Testis (tissue), 2 donors: ENCODE data around the gene CTSD.

Source experiments
- POLR2A ChIP-seq: fragments of 450-650 bp; IDR thresholded peaks from one replicate; pipeline ENCODE4 v1.6.1; 2017; ENCODE audit warnings: antibody characterized with exemption, mild to moderate bottlenecking, moderate library complexity
- TF ChIP-seq, protein P1 (sequence below), 3 experiments: fragments of 450-650 bp in 2 of 3; fragments of 200-600 bp in 1 of 3; sonication (generic) in 1 of 3; IDR thresholded peaks; one replicate each; pipeline ENCODE4 v1.5.1; 2016 to 2019; ENCODE audit warnings: antibody characterized with exemption in 3 of 3, mild to moderate bottlenecking in 2 of 3, moderate library complexity in 1 of 3

DNA sequence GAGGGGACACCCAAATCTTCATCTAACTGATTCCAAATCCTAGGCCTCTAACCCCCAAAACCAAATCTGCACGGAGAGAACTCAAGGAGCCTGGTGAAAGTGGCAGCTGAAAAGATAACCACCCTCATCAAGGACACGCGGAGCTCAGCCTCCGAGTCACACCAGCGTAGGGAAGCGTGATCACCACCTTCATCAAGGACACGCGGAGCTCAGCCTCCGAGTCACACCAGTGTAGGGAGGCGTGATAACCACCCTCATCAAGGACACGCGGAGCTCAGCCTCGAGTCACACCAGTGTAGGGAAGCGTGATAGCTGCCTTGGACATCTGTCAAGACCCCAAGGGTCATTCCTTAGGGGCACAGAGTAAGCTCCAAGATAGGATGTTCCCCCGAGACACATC lies 41.8 kb upstream of the CTSD start:
- TF ChIP-seq, protein P1, sequence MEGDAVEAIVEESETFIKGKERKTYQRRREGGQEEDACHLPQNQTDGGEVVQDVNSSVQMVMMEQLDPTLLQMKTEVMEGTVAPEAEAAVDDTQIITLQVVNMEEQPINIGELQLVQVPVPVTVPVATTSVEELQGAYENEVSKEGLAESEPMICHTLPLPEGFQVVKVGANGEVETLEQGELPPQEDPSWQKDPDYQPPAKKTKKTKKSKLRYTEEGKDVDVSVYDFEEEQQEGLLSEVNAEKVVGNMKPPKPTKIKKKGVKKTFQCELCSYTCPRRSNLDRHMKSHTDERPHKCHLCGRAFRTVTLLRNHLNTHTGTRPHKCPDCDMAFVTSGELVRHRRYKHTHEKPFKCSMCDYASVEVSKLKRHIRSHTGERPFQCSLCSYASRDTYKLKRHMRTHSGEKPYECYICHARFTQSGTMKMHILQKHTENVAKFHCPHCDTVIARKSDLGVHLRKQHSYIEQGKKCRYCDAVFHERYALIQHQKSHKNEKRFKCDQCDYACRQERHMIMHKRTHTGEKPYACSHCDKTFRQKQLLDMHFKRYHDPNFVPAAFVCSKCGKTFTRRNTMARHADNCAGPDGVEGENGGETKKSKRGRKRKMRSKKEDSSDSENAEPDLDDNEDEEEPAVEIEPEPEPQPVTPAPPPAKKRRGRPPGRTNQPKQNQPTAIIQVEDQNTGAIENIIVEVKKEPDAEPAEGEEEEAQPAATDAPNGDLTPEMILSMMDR (IDR thresholded peaks at IDR 0.05) = no peak
- TF ChIP-seq POLR2A = no peak
